ENCODE results near the gene TSC22D4.
"Not testable (repeated sequence)": the region's sequence is repeated elsewhere in the genome, so short reads cannot be mapped to it uniquely, and the experiment has no call there.

Gene TSC22D4

GRCh38 chr7:100472121-100472851, 6.7 kb downstream of the TSC22D4 start:
- DNase-seq, result no peak

- no peak for DNase-seq
These were observed 8.0 kb downstream of the TSC22D4 start for GRCh38 chr7:100471021-100471420.

- peak; percentile 82 for DNase-seq
These were observed 9.6 kb downstream of the TSC22D4 start for GRCh38 chr7:100469227-100470044.

- no peak for DNase-seq
These were observed 11.2 kb downstream of the TSC22D4 start for GRCh38 chr7:100467638-100468373.

GRCh38 chr7:100466653-100467605, 12.1 kb downstream of the TSC22D4 start:
- no peak for DNase-seq

GRCh38 chr7:100465702-100466311, 13.2 kb downstream of the TSC22D4 start:
- DNase-seq, result no peak

- DNase-seq, result no peak
These were observed 13.7 kb downstream of the TSC22D4 start for GRCh38 chr7:100465299-100465698.

GRCh38 chr7:100464791-100465190, 14.2 kb downstream of the TSC22D4 start:
- no peak for DNase-seq

- no peak for DNase-seq
These were observed 14.8 kb downstream of the TSC22D4 start, which contains the start of gene SPACDR for GRCh38 chr7:100464210-100464660. Gene SPACDR, minus strand, starts transcription at chr7:100464260. Its CDS starts 235 bp downstream, at chr7:100464025.

- no peak for DNase-seq
These were observed 22.0 kb downstream of the TSC22D4 start for GRCh38 chr7:100457033-100457432.

- DNase-seq, result no peak
These were observed 22.5 kb downstream of the TSC22D4 start for GRCh38 chr7:100456562-100456961.

GRCh38 chr7:100455206-100455605, 23.8 kb downstream of the TSC22D4 start:
- DNase-seq, result no peak

GRCh38 chr7:100453854-100454253, 25.2 kb downstream of the TSC22D4 start:
- not testable (repeated sequence) for DNase-seq

GRCh38 chr7:100452513-100452912, 26.5 kb downstream of the TSC22D4 start:
- no peak for DNase-seq

GRCh38 chr7:100449190-100449795, 29.7 kb downstream of the TSC22D4 start:
- no peak for DNase-seq

- DNase-seq, result not testable (repeated sequence)
These were observed 31.7 kb downstream of the TSC22D4 start for GRCh38 chr7:100447363-100447762.

GRCh38 chr7:100446040-100446439, 33.0 kb downstream of the TSC22D4 start:
- DNase-seq, result no peak

- no peak for DNase-seq
These were observed 34.4 kb downstream of the TSC22D4 start for GRCh38 chr7:100444311-100445278.

GRCh38 chr7:100443096-100443840, 35.7 kb downstream of the TSC22D4 start:
- no peak for DNase-seq

Data from activated naive CD4-positive, alpha-beta T cell treated with anti-CD3 and anti-CD28 coated beads, Interleukin-2, amount 50 U/mL, for 16 hours (primary cell).